ENCODE results near the gene INTS1.

- TF ChIP-seq POU2F2 (IDR thresholded peaks at IDR 0.05; ENCODE audit: low read depth, low read length) (no peak), POLR2A (IDR thresholded peaks at IDR 0.05; ENCODE audit: low read depth, low read length) (no peak), POLR2AphosphoS5 (IDR thresholded peaks at IDR 0.05; ENCODE audit: low read depth, low read length) (no peak), TAF1 (IDR thresholded peaks at IDR 0.05; ENCODE audit: low read depth, low read length) (no peak), PAX5 (IDR thresholded peaks at IDR 0.05; ENCODE audit: insufficient read depth, low read length, severe bottlenecking) (no peak), SPI1 (IDR thresholded peaks at IDR 0.05; ENCODE audit: low read depth, low read length) (no peak)
Measured at GRCh38 chr7:1496531-1497292, 7.5 kb downstream of the INTS1 start.
